NCI-H748 (cell line): Measurements from ENCODE around the gene WBP2NL.

Experiments used
- DNase-seq: peaks from one replicate; lab custom pipeline; 2025; ENCODE audit not compliant: unreplicated experiment; lab: John Stamatoyannopoulos, UW

Gene WBP2NL

GRCh38 chr22:41978732-41979131 is 19.9 kb upstream of the WBP2NL start:
- no peak for DNase-seq

- no peak for DNase-seq
Measured at GRCh38 chr22:41979423-41980250, 19.0 kb upstream of the WBP2NL start.

- DNase-seq = no peak
Measured at GRCh38 chr22:41982865-41983264, 15.7 kb upstream of the WBP2NL start.

- DNase-seq = no peak
Measured at GRCh38 chr22:41983513-41984405, 14.8 kb upstream of the WBP2NL start.

- DNase-seq = no peak
Measured at GRCh38 chr22:41987276-41987675, 11.3 kb upstream of the WBP2NL start.

- no peak for DNase-seq
Measured at GRCh38 chr22:41989246-41989645, 9.3 kb upstream of the WBP2NL start.

GRCh38 chr22:41991111-41991510 is 7.5 kb upstream of the WBP2NL start:
- no peak for DNase-seq

GRCh38 chr22:41992496-41992895 is 6.1 kb upstream of the WBP2NL start:
- no peak for DNase-seq

- no peak for DNase-seq
Measured at GRCh38 chr22:41995211-41995610, 3.4 kb upstream of the WBP2NL start.

- no peak for DNase-seq
Measured at GRCh38 chr22:41996826-41997225, 1.8 kb upstream of the WBP2NL start.

GRCh38 chr22:42000466-42000865 is 1.9 kb downstream of the WBP2NL start:
- DNase-seq = no peak

GRCh38 chr22:42001121-42001520 is 2.5 kb downstream of the WBP2NL start:
- DNase-seq = no peak

- DNase-seq = no peak
Measured at GRCh38 chr22:42001706-42002105, 3.1 kb downstream of the WBP2NL start.

GRCh38 chr22:42007922-42008321 is 9.3 kb downstream of the WBP2NL start:
- DNase-seq = no peak

- DNase-seq = no peak
Measured at GRCh38 chr22:42010778-42011177, 12.2 kb downstream of the WBP2NL start.

- no peak for DNase-seq
Measured at GRCh38 chr22:42013385-42013784, 14.8 kb downstream of the WBP2NL start.

GRCh38 chr22:42016111-42016510 is 17.5 kb downstream of the WBP2NL start:
- DNase-seq = no peak

GRCh38 chr22:42018224-42018623 is 19.6 kb downstream of the WBP2NL start:
- DNase-seq = no peak

- DNase-seq = no peak
Measured at GRCh38 chr22:42021571-42021970, 23.0 kb downstream of the WBP2NL start.

GRCh38 chr22:42022162-42022847 is 23.7 kb downstream of the WBP2NL start:
- no peak for DNase-seq

GRCh38 chr22:42025421-42025820 is 26.8 kb downstream of the WBP2NL start:
- DNase-seq = no peak
